ENCODE results near the gene STAG1.
A peak's percentile ranks its signal among the peaks of the same experiment; 100 is the strongest.
"Not testable (repeated sequence)": the region's sequence is repeated elsewhere in the genome, so short reads cannot be mapped to it uniquely, and the experiment has no call there.

Gene STAG1

GRCh38 chr3:136758160-136759102 lies 6.3 kb upstream of the STAG1 start:
- H3K36me3 ChIP-seq (ENCODE audit: control insufficient read depth, insufficient read depth, low read length); H3K9ac ChIP-seq (ENCODE audit: low read length); H3K4me3 ChIP-seq (ENCODE audit: low read depth, low read length); H3K27me3 ChIP-seq (ENCODE audit: control insufficient read depth, insufficient read depth, low read length); H3K27ac ChIP-seq (ENCODE audit: low read depth, low read length); H3K4me1 ChIP-seq (ENCODE audit: control insufficient read depth, insufficient read depth, low read length): not testable (repeated sequence)
- H3K9me3 ChIP-seq (ENCODE audit: control insufficient read depth, insufficient read depth, low read depth, low read length) = peaks cover 24% of the 10 kb centered on the region

- Histone ChIP-seq H3K9ac (ENCODE audit: low read length) (no peak overlapping the region), H3K4me1 (ENCODE audit: control insufficient read depth, insufficient read depth, low read length) (peaks cover 12% of the 10 kb centered on the region), H3K9me3 (ENCODE audit: control insufficient read depth, insufficient read depth, low read depth, low read length) (no peaks in the 10 kb centered on the region), H3K27me3 (ENCODE audit: control insufficient read depth, insufficient read depth, low read length) (no peaks in the 10 kb centered on the region), H3K4me3 (ENCODE audit: low read depth, low read length) (no peak overlapping the region), H3K27ac (ENCODE audit: low read depth, low read length) (no peak overlapping the region), H3K36me3 (ENCODE audit: control insufficient read depth, insufficient read depth, low read length) (no peaks in the 10 kb centered on the region)
Observed at GRCh38 chr3:136755192-136755591, 3.0 kb upstream of the STAG1 start.

- Histone ChIP-seq H3K27ac (ENCODE audit: low read depth, low read length) (peak overlapping the region; percentile 98), H3K9me3 (ENCODE audit: control insufficient read depth, insufficient read depth, low read depth, low read length) (no peaks in the 10 kb centered on the region), H3K4me3 (ENCODE audit: low read depth, low read length) (peak overlapping the region; percentile 76), H3K36me3 (ENCODE audit: control insufficient read depth, insufficient read depth, low read length) (no peaks in the 10 kb centered on the region), H3K27me3 (ENCODE audit: control insufficient read depth, insufficient read depth, low read length) (no peaks in the 10 kb centered on the region), H3K9ac (ENCODE audit: low read length) (peak overlapping the region; percentile 94), H3K4me1 (ENCODE audit: control insufficient read depth, insufficient read depth, low read length) (peaks cover 28% of the 10 kb centered on the region)
Observed at GRCh38 chr3:136753326-136753939, 1.3 kb upstream of the STAG1 start.

GRCh38 chr3:136752422-136753325 lies 496 bp upstream of the STAG1 start:
- Histone ChIP-seq H3K9me3 (ENCODE audit: control insufficient read depth, insufficient read depth, low read depth, low read length) (no peaks in the 10 kb centered on the region), H3K9ac (ENCODE audit: low read length) (peak overlapping the region; percentile 94), H3K36me3 (ENCODE audit: control insufficient read depth, insufficient read depth, low read length) (no peaks in the 10 kb centered on the region), H3K4me3 (ENCODE audit: low read depth, low read length) (peak overlapping the region; percentile 85), H3K27ac (ENCODE audit: low read depth, low read length) (peak overlapping the region; percentile 98), H3K4me1 (ENCODE audit: control insufficient read depth, insufficient read depth, low read length) (peaks cover 28% of the 10 kb centered on the region), H3K27me3 (ENCODE audit: control insufficient read depth, insufficient read depth, low read length) (no peaks in the 10 kb centered on the region)

GRCh38 chr3:136751316-136752171 lies 634 bp downstream of the STAG1 start:
- peak overlapping the region; percentile 98 for H3K27ac ChIP-seq (ENCODE audit: low read depth, low read length)
- H3K9me3 ChIP-seq (ENCODE audit: control insufficient read depth, insufficient read depth, low read depth, low read length) = no peaks in the 10 kb centered on the region
- H3K4me3 ChIP-seq (ENCODE audit: low read depth, low read length) = peak overlapping the region; percentile 85
- H3K27me3 ChIP-seq (ENCODE audit: control insufficient read depth, insufficient read depth, low read length) = no peaks in the 10 kb centered on the region
- peak overlapping the region; percentile 94 for H3K9ac ChIP-seq (ENCODE audit: low read length)
- H3K36me3 ChIP-seq (ENCODE audit: control insufficient read depth, insufficient read depth, low read length) = no peaks in the 10 kb centered on the region
- H3K4me1 ChIP-seq (ENCODE audit: control insufficient read depth, insufficient read depth, low read length) = peaks cover 31% of the 10 kb centered on the region

- peak overlapping the region; percentile 86 for H3K27ac ChIP-seq (ENCODE audit: low read depth, low read length)
- no peaks in the 10 kb centered on the region for H3K9me3 ChIP-seq (ENCODE audit: control insufficient read depth, insufficient read depth, low read depth, low read length)
- H3K4me1 ChIP-seq (ENCODE audit: control insufficient read depth, insufficient read depth, low read length) = peaks cover 31% of the 10 kb centered on the region
- H3K27me3 ChIP-seq (ENCODE audit: control insufficient read depth, insufficient read depth, low read length) = no peaks in the 10 kb centered on the region
- no peaks in the 10 kb centered on the region for H3K36me3 ChIP-seq (ENCODE audit: control insufficient read depth, insufficient read depth, low read length)
- H3K9ac ChIP-seq (ENCODE audit: low read length) = peak overlapping the region; percentile 94
- H3K4me3 ChIP-seq (ENCODE audit: low read depth, low read length) = peak overlapping the region; percentile 85
Observed at GRCh38 chr3:136750897-136751315, 1.3 kb downstream of the STAG1 start.

GRCh38 chr3:136750209-136750896 lies 1.8 kb downstream of the STAG1 start:
- no peaks in the 10 kb centered on the region for H3K27me3 ChIP-seq (ENCODE audit: control insufficient read depth, insufficient read depth, low read length)
- peak overlapping the region; percentile 86 for H3K27ac ChIP-seq (ENCODE audit: low read depth, low read length)
- H3K9me3 ChIP-seq (ENCODE audit: control insufficient read depth, insufficient read depth, low read depth, low read length) = no peaks in the 10 kb centered on the region
- peak overlapping the region; percentile 85 for H3K4me3 ChIP-seq (ENCODE audit: low read depth, low read length)
- no peaks in the 10 kb centered on the region for H3K36me3 ChIP-seq (ENCODE audit: control insufficient read depth, insufficient read depth, low read length)
- H3K9ac ChIP-seq (ENCODE audit: low read length) = peak overlapping the region; percentile 94
- H3K4me1 ChIP-seq (ENCODE audit: control insufficient read depth, insufficient read depth, low read length) = peaks cover 31% of the 10 kb centered on the region

GRCh38 chr3:136749602-136750001 lies 2.6 kb downstream of the STAG1 start:
- H3K9me3 ChIP-seq (ENCODE audit: control insufficient read depth, insufficient read depth, low read depth, low read length); H3K27ac ChIP-seq (ENCODE audit: low read depth, low read length); H3K27me3 ChIP-seq (ENCODE audit: control insufficient read depth, insufficient read depth, low read length); H3K9ac ChIP-seq (ENCODE audit: low read length); H3K36me3 ChIP-seq (ENCODE audit: control insufficient read depth, insufficient read depth, low read length): not testable (repeated sequence)
- Histone ChIP-seq H3K4me3 (ENCODE audit: low read depth, low read length) (peak overlapping the region; percentile 85; the same call in 1 of the 2 replicates), H3K4me1 (ENCODE audit: control insufficient read depth, insufficient read depth, low read length) (peaks cover 31% of the 10 kb centered on the region)

- H3K27me3 ChIP-seq (ENCODE audit: control insufficient read depth, insufficient read depth, low read length) = no peaks in the 10 kb centered on the region
- no peaks in the 10 kb centered on the region for H3K9me3 ChIP-seq (ENCODE audit: control insufficient read depth, insufficient read depth, low read depth, low read length)
- H3K9ac ChIP-seq (ENCODE audit: low read length) = no peak overlapping the region
- H3K4me3 ChIP-seq (ENCODE audit: low read depth, low read length) = no peak overlapping the region
- 0 out of 2 replicates have a peak overlapping the region, but pooled peaks have one; percentile 13 for H3K27ac ChIP-seq (ENCODE audit: low read depth, low read length)
- H3K4me1 ChIP-seq (ENCODE audit: control insufficient read depth, insufficient read depth, low read length) = peaks cover 31% of the 10 kb centered on the region
- no peaks in the 10 kb centered on the region for H3K36me3 ChIP-seq (ENCODE audit: control insufficient read depth, insufficient read depth, low read length)
Observed at GRCh38 chr3:136749091-136749490, 3.1 kb downstream of the STAG1 start.
